Naive thymus-derived CD8-positive, alpha-beta T cell (primary cell): Measurements from ENCODE around the gene CFAP97. TPM values are rescaled to one million over a fixed set of nuclear protein-coding genes. Genes with fewer than 3 reads are reported as not detected.

ENCODE experiments used
- ATAC-seq, 2 donors: fragments of 150-1000 bp; cut with Tn5 transposase in 1 of 2; sonication (Bioruptor Pico), chemical (Tn5 transposase) in 1 of 2; 1 replicate in 1 of 2; 2 replicates in 1 of 2; pipeline ENCODE4 v1.10.0; 2021; ENCODE audit warnings: mild to moderate bottlenecking in 2 of 2, moderate library complexity in 2 of 2
- POLR2A ChIA-PET: fragments of 350-600 bp; sonication (Branson Sonifier 250); formaldehyde crosslinking; loops from one replicate; lab custom pipeline; 2021; ENCODE audit warnings: antibody characterized with exemption; lab: Charles Lee
- DNase-seq, 10 donors: peaks; one replicate each; pipeline versions ENCODE4 v3.0.0 to v3.0.0-alpha.2; 2020 to 2022
- H3K27ac Mint-ChIP-seq, 10 donors: one replicate each; pipeline ENCODE4 v1.8.0; 2020 to 2022; ENCODE audit warnings: mild to moderate bottlenecking in 10 of 10, mixed read lengths in 10 of 10, moderate library complexity in 4 of 10, inconsistent platforms in 1 of 10
- H3K27me3 Mint-ChIP-seq, 5 donors: one replicate each; pipeline ENCODE4 v1.8.0; 2021 to 2022; ENCODE audit warnings: mixed read lengths in 5 of 5
- H3K36me3 Mint-ChIP-seq, 3 donors: one replicate each; pipeline ENCODE4 v1.8.0; 2020 to 2022; ENCODE audit warnings: mixed read lengths in 3 of 3, mild to moderate bottlenecking in 2 of 3, inconsistent platforms in 1 of 3
- H3K4me1 Mint-ChIP-seq, 4 donors: one replicate each; pipeline ENCODE4 v1.8.0; 2021 to 2022; ENCODE audit warnings: mixed read lengths in 4 of 4
- H3K4me3 Mint-ChIP-seq, 10 donors: one replicate each; pipeline ENCODE4 v1.8.0; 2020 to 2022; ENCODE audit warnings: mild to moderate bottlenecking in 10 of 10, mixed read lengths in 10 of 10, moderate library complexity in 6 of 10, inconsistent platforms in 1 of 10
- H3K9me3 Mint-ChIP-seq, 9 donors: one replicate each; pipeline ENCODE4 v1.8.0; 2020 to 2022; ENCODE audit warnings: mixed read lengths in 9 of 9, mild to moderate bottlenecking in 3 of 9, inconsistent platforms in 1 of 9, moderate library complexity in 1 of 9
- polyA plus RNA-seq, 3 donors: library from polyadenylated mRNA; unstranded; fragments of 300-500 nt; fragmentation: Illumina TruSeq; gene quantifications; one replicate each; pipeline ENCODE4 v1.2.3, GENCODE V29; 2021
- total RNA-seq, 8 experiments: library from RNA in 2 of 8; stranded (reverse) in 2 of 8; gene quantifications; one replicate each; pipeline ENCODE4 v1.2.3 and lab custom pipeline; 2021 to 2026

Gene CFAP97
- total and polyA plus RNA-seq, 5 experiments from 2014 or later, result 37.2 to 73.0 (median 65.1) TPM

DNA sequence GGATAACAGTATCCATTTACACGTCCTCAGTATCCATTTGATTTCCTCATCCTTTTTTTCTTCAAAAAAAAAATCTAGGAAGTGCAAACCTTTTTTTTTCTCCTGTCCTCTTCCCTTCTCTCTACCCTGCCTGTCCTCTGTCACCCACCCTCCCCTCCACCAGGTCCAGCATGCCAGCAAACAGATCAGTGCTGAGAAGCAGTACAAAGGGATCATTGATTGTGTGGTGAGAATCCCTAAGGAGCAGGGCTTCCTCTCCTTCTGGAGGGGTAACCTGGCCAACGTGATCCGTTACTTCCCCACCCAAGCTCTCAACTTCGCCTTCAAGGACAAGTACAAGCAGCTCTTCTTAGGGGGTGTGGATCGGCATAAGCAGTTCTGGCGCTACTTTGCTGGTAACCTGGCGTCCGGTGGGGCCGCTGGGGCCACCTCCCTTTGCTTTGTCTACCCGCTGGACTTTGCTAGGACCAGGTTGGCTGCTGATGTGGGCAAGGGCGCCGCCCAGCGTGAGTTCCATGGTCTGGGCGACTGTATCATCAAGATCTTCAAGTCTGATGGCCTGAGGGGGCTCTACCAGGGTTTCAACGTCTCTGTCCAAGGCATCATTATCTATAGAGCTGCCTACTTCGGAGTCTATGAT, 59.1 kb downstream of the CFAP97 start:
- Mint-ChIP-seq H3K4me3 (peak overlapping the region; percentile 22 to 90 (median 56)), H3K27ac (peak overlapping the region in 3 of 10 donors; percentile 33 to 49 (median 47)), H3K4me1 (peaks cover 14 to 22% (median 16%) of the 10 kb centered on the region in 4 donors), H3K27me3 (peaks cover 0 to 3% (median under 1%) of the 10 kb centered on the region in 5 donors), H3K9me3 (no peaks in the 10 kb centered on the region), H3K36me3 (peaks cover 0 to 10% (median 0%) of the 10 kb centered on the region in 3 donors)
- DNase-seq (no peak), ATAC-seq (no peak)
- POLR2A ChIA-PET, result no interaction called here

DNA sequence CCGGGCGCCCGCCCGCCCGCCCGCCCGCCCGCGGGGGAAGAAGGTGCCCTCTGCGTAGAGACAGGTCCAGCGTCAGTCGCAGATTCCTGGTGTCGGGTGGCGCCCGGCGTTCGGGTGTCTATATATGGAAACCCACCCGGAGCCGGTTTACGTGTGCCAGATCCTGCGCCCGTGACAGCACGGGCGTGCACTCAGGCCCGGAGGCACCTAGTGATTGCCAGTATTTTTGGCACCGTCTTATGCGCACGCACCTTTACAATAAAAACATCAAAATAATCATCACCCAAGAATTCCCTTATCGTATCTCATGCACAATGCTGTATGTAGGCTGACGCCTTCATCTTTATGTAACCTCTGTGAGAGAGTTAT, 60.2 kb downstream of the CFAP97 start:
- Mint-ChIP-seq H3K4me1 (peaks cover 14 to 22% (median 16%) of the 10 kb centered on the region in 4 donors), H3K4me3 (peak overlapping the region; percentile 76 to 90 (median 86)), H3K36me3 (peaks cover 0 to 7% (median 0%) of the 10 kb centered on the region in 3 donors), H3K9me3 (no peaks in the 10 kb centered on the region), H3K27ac (peak overlapping the region in 9 of 10 donors; percentile 45 to 87 (median 65)), H3K27me3 (peaks cover 0 to 15% (median 6%) of the 10 kb centered on the region in 5 donors)
- POLR2A ChIA-PET, result interaction anchor here (0.6 to 2.6 kb wide), 15 partner anchors 9 to 669 kb away, joined by 3 to 12 read pairs (median 5); partner anchors contain the start of genes ANKRD37, CENPU, IRF2 and LRP2BP
- DNase-seq (peak in 7 of 10 donors; percentile 27 to 73 (median 34)), ATAC-seq (peak; percentile 38 to 48)

DNA sequence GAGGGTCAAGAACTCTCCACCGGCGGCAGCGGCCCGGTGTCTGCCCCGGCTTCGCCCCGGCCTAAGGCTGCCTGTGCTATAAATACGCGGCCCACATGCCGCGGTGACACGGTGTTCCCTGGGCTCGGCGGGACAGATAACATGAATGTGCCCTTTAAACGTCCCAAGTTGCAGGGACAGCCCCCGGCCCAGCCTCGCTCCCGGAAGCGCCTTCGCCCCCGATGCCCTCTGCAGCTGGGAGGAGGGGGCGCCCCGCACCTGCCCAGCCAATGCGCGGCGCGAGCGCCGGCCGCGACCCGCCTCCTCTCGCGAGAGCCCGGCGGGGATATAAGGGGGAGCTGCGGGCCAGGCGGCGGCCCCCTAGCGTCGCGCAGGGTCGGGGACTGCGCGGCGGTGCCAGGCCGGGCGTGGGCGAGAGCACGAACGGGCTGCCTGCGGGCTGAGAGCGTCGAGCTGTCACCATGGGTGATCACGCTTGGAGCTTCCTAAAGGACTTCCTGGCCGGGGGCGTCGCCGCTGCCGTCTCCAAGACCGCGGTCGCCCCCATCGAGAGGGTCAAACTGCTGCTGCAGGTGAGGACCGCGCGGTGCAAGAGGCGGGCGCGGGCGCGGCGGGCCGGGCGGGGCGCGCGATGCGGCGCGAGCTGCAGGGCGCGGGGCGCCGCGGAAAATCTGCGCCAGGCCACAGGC, 60.7 kb downstream of the CFAP97 start, which contains the start of gene SLC25A4:
TSS of gene SLC25A4 (plus strand) at position 355 of the 689 bp plus-strand sequence. CDS start at position 462, 107 bp downstream.
- POLR2A ChIA-PET, result interaction anchor here (0.5 to 2.6 kb wide), 16 partner anchors 9 to 1451 kb away, joined by 3 to 12 read pairs (median 4); partner anchors contain the start of genes ANKRD37, CENPU, IRF2 and LRP2BP
- DNase-seq (peak; percentile 84 to 94 (median 90)), ATAC-seq (peak; percentile 92 to 93)
- H3K4me1 Mint-ChIP-seq, result peaks cover 14 to 22% (median 16%) of the 10 kb centered on the region in 4 donors
- peak within 1 kb of the TSS; percentile 83 to 96 (median 92) for H3K4me3 Mint-ChIP-seq
- H3K27me3 Mint-ChIP-seq, result peaks cover 1 to 20% (median 6%) of the 10 kb centered on the region in 5 donors
- H3K36me3 Mint-ChIP-seq, result peaks cover 0 to 7% (median 0%) of the 10 kb centered on the region in 3 donors
- no peaks in the 10 kb centered on the region for H3K9me3 Mint-ChIP-seq
- peak within 1 kb of the TSS; percentile 65 to 94 (median 90) for H3K27ac Mint-ChIP-seq

DNA sequence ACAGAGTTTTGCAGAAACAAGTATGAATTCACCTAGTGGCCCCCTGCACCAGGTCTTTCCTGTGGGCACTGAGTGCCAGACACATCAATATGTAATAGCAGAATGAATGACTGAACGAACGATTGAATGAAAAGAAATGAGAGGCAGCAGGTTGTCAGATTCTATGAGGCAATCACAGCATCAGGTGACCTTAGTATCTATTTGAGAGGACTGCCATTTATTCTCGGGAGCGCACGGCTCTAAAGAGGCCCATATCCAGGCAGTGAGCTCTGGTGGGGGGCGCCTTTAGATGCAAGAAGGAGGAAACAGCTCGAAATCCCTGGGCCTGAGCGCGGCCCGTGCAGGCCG, 61.3 kb downstream of the CFAP97 start:
- Mint-ChIP-seq H3K4me3 (peak overlapping the region; percentile 83 to 96 (median 92)), H3K36me3 (peaks cover 0 to 7% (median 0%) of the 10 kb centered on the region in 3 donors), H3K9me3 (no peaks in the 10 kb centered on the region), H3K27ac (peak overlapping the region; percentile 65 to 94 (median 90)), H3K4me1 (peaks cover 14 to 22% (median 16%) of the 10 kb centered on the region in 4 donors), H3K27me3 (peaks cover 1 to 25% (median 11%) of the 10 kb centered on the region in 5 donors)
- DNase-seq, result peak in 1 of 10 donors; percentile 5
- ATAC-seq, result peak; percentile 16 to 24
- POLR2A ChIA-PET, result interaction anchor here (0.5 to 2.6 kb wide), 13 partner anchors 8 to 1451 kb away, joined by 3 to 12 read pairs (median 6); partner anchors contain the start of genes ANKRD37, CENPU, LRP2BP and SNX25

- peaks cover 14 to 22% (median 16%) of the 10 kb centered on the region in 4 donors for H3K4me1 Mint-ChIP-seq
- H3K36me3 Mint-ChIP-seq, result peaks cover 0 to 5% (median 0%) of the 10 kb centered on the region in 3 donors
- POLR2A ChIA-PET, result interaction anchor here (2.2 to 2.6 kb wide), 2 partner anchors 13 to 66 kb away, joined by 7 to 8 read pairs; no protein-coding TSS in a partner anchor
- no peak for DNase-seq
- H3K9me3 Mint-ChIP-seq, result no peaks in the 10 kb centered on the region
- peak overlapping the region in 5 of 10 donors; percentile 8 to 96 (median 38) for H3K4me3 Mint-ChIP-seq
- ATAC-seq, result no peak
- H3K27me3 Mint-ChIP-seq, result peaks cover 1 to 30% (median 14%) of the 10 kb centered on the region in 5 donors
- no peak overlapping the region for H3K27ac Mint-ChIP-seq
These were observed 62.0 kb downstream of the CFAP97 start for GRCh38 chr4:185141777-185142176.

DNA sequence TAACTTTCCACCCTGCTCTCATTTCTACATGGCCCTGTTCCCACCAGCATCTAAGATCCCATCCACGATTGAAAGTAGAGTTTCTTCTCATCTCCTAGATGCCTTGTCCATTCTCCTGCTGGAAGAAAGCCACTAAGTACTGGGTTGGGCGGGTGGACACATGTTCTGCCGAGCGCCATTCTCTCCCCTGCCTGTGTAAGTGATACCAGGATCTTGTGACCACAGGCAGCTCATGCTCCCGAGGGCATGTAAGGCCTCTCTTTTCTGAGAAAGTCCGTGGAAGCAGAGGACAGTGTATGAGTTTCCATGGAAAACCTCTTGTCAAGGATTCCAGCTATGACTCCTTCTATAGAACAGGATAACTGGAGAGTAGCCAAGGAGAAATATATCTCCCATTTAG, 64.1 kb downstream of the CFAP97 start:
- peaks cover 1 to 32% (median 14%) of the 10 kb centered on the region in 5 donors for H3K27me3 Mint-ChIP-seq
- H3K4me3 Mint-ChIP-seq, result no peak overlapping the region
- POLR2A ChIA-PET, result no interaction called here
- no peak overlapping the region for H3K27ac Mint-ChIP-seq
- H3K36me3 Mint-ChIP-seq, result no peaks in the 10 kb centered on the region
- H3K4me1 Mint-ChIP-seq, result peaks cover 8 to 16% (median 15%) of the 10 kb centered on the region in 4 donors
- H3K9me3 Mint-ChIP-seq, result no peaks in the 10 kb centered on the region
- DNase-seq (no peak), ATAC-seq (no peak)

GRCh38 chr4:185138161-185138560, 65.6 kb downstream of the CFAP97 start:
- Mint-ChIP-seq H3K9me3 (no peaks in the 10 kb centered on the region), H3K4me1 (peaks cover 3 to 14% (median 6%) of the 10 kb centered on the region in 4 donors), H3K27me3 (peaks cover 1 to 39% (median 14%) of the 10 kb centered on the region in 5 donors), H3K27ac (no peak overlapping the region), H3K4me3 (no peak overlapping the region), H3K36me3 (no peaks in the 10 kb centered on the region)
- no peak for DNase-seq
- ATAC-seq, result no peak
- POLR2A ChIA-PET, result no interaction called here

GRCh38 chr4:185137233-185137925, 66.4 kb downstream of the CFAP97 start:
- Mint-ChIP-seq H3K36me3 (no peaks in the 10 kb centered on the region), H3K4me3 (no peak overlapping the region), H3K27me3 (peaks cover 1 to 39% (median 14%) of the 10 kb centered on the region in 5 donors), H3K4me1 (peaks cover under 1 to 8% (median 3%) of the 10 kb centered on the region in 4 donors), H3K9me3 (no peaks in the 10 kb centered on the region), H3K27ac (no peak overlapping the region)
- DNase-seq (no peak), ATAC-seq (no peak)
- POLR2A ChIA-PET, result no interaction called here

- no peaks in the 10 kb centered on the region for H3K36me3 Mint-ChIP-seq
- no peaks in the 10 kb centered on the region for H3K9me3 Mint-ChIP-seq
- DNase-seq (peak in 4 of 10 donors; percentile 18 to 55 (median 46)), ATAC-seq (peak; percentile 70 to 86)
- no peak overlapping the region for H3K4me3 Mint-ChIP-seq
- POLR2A ChIA-PET, result interaction anchor here (1.0 to 1.6 kb wide), 2 partner anchors 9 to 95 kb away, joined by 3 to 4 read pairs; partner anchors contain the start of gene SLC25A4
- H3K27ac Mint-ChIP-seq, result no peak overlapping the region
- peaks cover 0 to 6% (median 0%) of the 10 kb centered on the region in 4 donors for H3K4me1 Mint-ChIP-seq
- peaks cover 5 to 57% (median 27%) of the 10 kb centered on the region in 5 donors for H3K27me3 Mint-ChIP-seq
These were observed 69.4 kb downstream of the CFAP97 start for GRCh38 chr4:185134307-185134869.

GRCh38 chr4:185128272-185129119, 75.3 kb downstream of the CFAP97 start:
- no peaks in the 10 kb centered on the region for H3K36me3 Mint-ChIP-seq
- peaks cover 0 to 3% (median 0%) of the 10 kb centered on the region in 9 donors for H3K9me3 Mint-ChIP-seq
- no peak overlapping the region for H3K27ac Mint-ChIP-seq
- ATAC-seq (peak; percentile 87 to 88), DNase-seq (peak in 6 of 10 donors; percentile 17 to 38 (median 27))
- POLR2A ChIA-PET, result interaction anchor here (2.1 kb wide), 1 partner anchor 14 kb away, joined by 7 read pairs; the partner anchor contains the start of gene SLC25A4
- peak overlapping the region; percentile 70 to 84 (median 81) for H3K4me3 Mint-ChIP-seq
- peaks cover 0 to 8% (median 6%) of the 10 kb centered on the region in 4 donors for H3K4me1 Mint-ChIP-seq
- H3K27me3 Mint-ChIP-seq, result peaks cover 8 to 40% (median 36%) of the 10 kb centered on the region in 5 donors
